Mucosa of rectum (tissue), 2 donors: ENCODE data around the gene FAM241A.

Experiments
- H3K27ac ChIP-seq, 2 donors: one replicate each; pipeline ENCODE4 v1.7.0; 2013; ENCODE audit warnings: inconsistent platforms in 2 of 2, low read depth in 2 of 2, low read length in 2 of 2
- H3K27me3 ChIP-seq, 2 donors: one replicate each; pipeline ENCODE4 v1.7.0; 2013; ENCODE audit warnings: low read length in 2 of 2; ENCODE audit not compliant: control insufficient read depth in 2 of 2, insufficient read depth in 2 of 2
- H3K36me3 ChIP-seq, 2 donors: one replicate each; pipeline ENCODE4 v1.7.0; 2013; ENCODE audit warnings: low read length in 2 of 2; ENCODE audit not compliant: control insufficient read depth in 2 of 2, insufficient read depth in 2 of 2
- H3K4me1 ChIP-seq, 2 donors: one replicate each; pipeline ENCODE4 v1.7.0; 2013; ENCODE audit warnings: low read length in 2 of 2, mild to moderate bottlenecking in 1 of 2; ENCODE audit not compliant: control insufficient read depth in 2 of 2, insufficient read depth in 2 of 2
- H3K4me3 ChIP-seq, 2 donors: one replicate each; pipeline ENCODE4 v1.7.0; 2013; ENCODE audit warnings: low read length in 2 of 2
- H3K9ac ChIP-seq, 2 donors: one replicate each; pipeline ENCODE4 v1.7.0; 2013; ENCODE audit warnings: low read length in 2 of 2, low read depth in 1 of 2, mild to moderate bottlenecking in 1 of 2
- H3K9me3 ChIP-seq, 2 donors: one replicate each; pipeline ENCODE4 v1.7.0; 2013; ENCODE audit warnings: low read length in 2 of 2; ENCODE audit not compliant: control insufficient read depth in 2 of 2
- donor health status: healthy.
- donor health status: Normal muscosa, but diverticular disease.

Gene FAM241A

DNA sequence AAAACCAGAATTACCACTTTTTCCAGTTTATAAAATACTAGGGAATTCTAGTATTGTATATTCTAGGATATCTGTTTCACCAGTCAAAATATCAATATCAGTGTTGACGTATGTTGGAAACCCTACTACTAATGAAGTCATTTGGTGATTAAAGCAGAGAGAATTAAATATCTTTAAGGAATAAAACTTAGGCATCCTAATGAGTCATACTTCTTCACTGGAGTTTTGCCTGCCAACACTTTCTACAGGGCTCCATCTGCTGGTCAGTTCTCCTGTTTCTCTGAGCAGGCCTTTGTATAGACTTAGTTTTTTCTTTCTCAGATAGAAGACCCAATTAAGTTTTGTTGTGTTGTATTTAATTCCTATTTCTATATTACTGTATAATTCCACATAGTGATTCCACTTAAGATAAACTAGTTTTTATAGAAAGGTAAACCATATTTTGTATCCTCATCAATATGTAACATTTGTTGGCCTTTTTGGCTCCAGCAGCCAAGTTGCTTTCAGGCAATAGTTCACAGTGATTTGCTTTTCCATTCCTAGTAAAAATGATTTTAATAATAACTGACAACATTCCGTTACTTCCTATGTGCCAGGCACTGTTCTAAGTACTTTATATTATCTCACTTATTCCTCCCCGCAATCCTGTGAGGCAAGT lies 89.8 kb downstream of the FAM241A start:
- H3K4me1 ChIP-seq, result peaks cover 3 to 9% of the 10 kb centered on the region in 2 donors
- no peaks in the 10 kb centered on the region for H3K36me3 ChIP-seq
- H3K9me3 ChIP-seq, result no peaks in the 10 kb centered on the region
- H3K4me3 ChIP-seq, result no peak overlapping the region
- no peak overlapping the region for H3K9ac ChIP-seq
- no peaks in the 10 kb centered on the region for H3K27me3 ChIP-seq
- no peak overlapping the region for H3K27ac ChIP-seq

DNA sequence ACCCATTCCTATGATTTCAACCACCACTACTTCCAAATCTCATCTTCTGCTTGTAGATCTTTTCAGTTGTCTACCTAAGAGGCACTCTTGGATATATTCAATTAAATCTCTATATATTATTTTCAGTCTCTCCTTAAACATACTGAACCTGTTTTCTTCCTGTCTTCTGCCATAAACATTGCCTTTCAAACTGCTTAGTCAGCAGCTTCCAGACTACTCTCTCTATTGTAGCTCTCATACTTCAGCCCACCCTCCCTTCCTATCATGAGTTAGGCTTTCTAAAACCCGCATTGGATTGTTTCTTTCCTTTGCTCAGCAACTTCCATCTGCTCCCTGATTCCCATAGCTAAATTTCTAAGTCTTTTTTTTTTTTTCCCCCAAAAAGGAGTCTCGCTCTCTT lies 90.8 kb downstream of the FAM241A start:
- no peak overlapping the region for H3K9ac ChIP-seq
- peaks cover 0 to 9% of the 10 kb centered on the region in 2 donors for H3K4me1 ChIP-seq
- no peaks in the 10 kb centered on the region for H3K9me3 ChIP-seq
- H3K27ac ChIP-seq, result no peak overlapping the region
- H3K36me3 ChIP-seq, result no peaks in the 10 kb centered on the region
- no peaks in the 10 kb centered on the region for H3K27me3 ChIP-seq
- no peak overlapping the region for H3K4me3 ChIP-seq

DNA sequence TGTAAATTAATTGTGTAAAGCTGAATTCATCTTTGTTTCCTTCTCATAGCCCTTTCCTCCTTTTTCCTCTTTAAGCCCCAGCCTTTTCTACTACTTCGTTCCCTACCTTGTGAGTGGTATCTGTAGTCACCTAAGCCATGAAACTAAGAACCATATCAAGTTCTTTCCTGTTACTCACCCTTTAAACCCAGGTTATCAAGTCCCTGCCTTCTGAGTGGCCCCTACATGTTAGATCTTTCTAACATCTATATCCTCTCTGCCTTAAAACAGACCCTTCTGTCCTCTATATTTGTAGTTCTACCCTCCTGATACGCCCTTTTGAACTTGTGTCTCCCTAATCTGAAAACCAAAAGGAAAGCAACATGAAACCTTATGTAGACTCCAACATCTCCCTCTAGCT lies 93.6 kb downstream of the FAM241A start:
- H3K4me3 ChIP-seq, result no peak overlapping the region
- no peaks in the 10 kb centered on the region for H3K36me3 ChIP-seq
- no peak overlapping the region for H3K9ac ChIP-seq
- no peaks in the 10 kb centered on the region for H3K4me1 ChIP-seq
- H3K27me3 ChIP-seq, result no peaks in the 10 kb centered on the region
- H3K27ac ChIP-seq, result no peak overlapping the region
- H3K9me3 ChIP-seq, result no peaks in the 10 kb centered on the region
